Measurements from ENCODE around the gene TAF3.

Gene TAF3

GRCh38 chr10:7788639-7789286 lies 29.5 kb upstream of the TAF3 start:
- H3K4me1 ChIP-seq (ENCODE audit: low read length), result peaks cover 17% of the 10 kb centered on the region
- no peaks in the 10 kb centered on the region for H3K27me3 ChIP-seq (replicated peaks; ENCODE audit: insufficient read depth, low read length)
- peak overlapping the region; percentile 94 for H3K4me2 ChIP-seq (ENCODE audit: low read depth, low read length)
- peaks cover 26% of the 10 kb centered on the region for H4K20me1 ChIP-seq (ENCODE audit: insufficient read depth, low read length)
- no peaks in the 10 kb centered on the region for H3K9me2 ChIP-seq (replicated peaks; ENCODE audit: insufficient read depth, low read length)
- H3K36me3 ChIP-seq (replicated peaks; ENCODE audit: insufficient read depth, low read length), result no peaks in the 10 kb centered on the region; the same call in 1 of the 2 replicates
- peak overlapping the region; percentile 48 for H2AFZ ChIP-seq (ENCODE audit: low read length)
- H3K79me2 ChIP-seq (ENCODE audit: low read length), result peaks cover 99% of the 10 kb centered on the region
- H3F3A ChIP-seq (ENCODE audit: insufficient read depth, low read length), result no peaks in the 10 kb centered on the region
- TF ChIP-seq EZH2 (optimal IDR thresholded peaks at IDR 0.05; ENCODE audit: low read depth, low read length) (no peak), EZH2phosphoT487 (IDR thresholded peaks at IDR 0.05; ENCODE audit: low read length) (no peak), CTCF (IDR thresholded peaks at IDR 0.05; ENCODE audit: low read length) (no peak)
- H3K27ac ChIP-seq (ENCODE audit: low read length), result peak overlapping the region; percentile 46; the same call in 1 of the 2 replicates
- no peaks in the 10 kb centered on the region for H3K9me3 ChIP-seq (replicated peaks; ENCODE audit: insufficient read depth, low read length)
- peak; percentile 32 for DNase-seq
- H3K9ac ChIP-seq (ENCODE audit: low read length), result peak overlapping the region; percentile 82
- peak overlapping the region; percentile 90 for H3K4me3 ChIP-seq (ENCODE audit: low read length)

GRCh38 chr10:7789390-7789789 lies 28.9 kb upstream of the TAF3 start:
- DNase-seq, result no peak
- no peaks in the 10 kb centered on the region for H3F3A ChIP-seq (ENCODE audit: insufficient read depth, low read length)
- H3K79me2 ChIP-seq (ENCODE audit: low read length), result peaks cover 99% of the 10 kb centered on the region
- peaks cover 17% of the 10 kb centered on the region for H3K4me1 ChIP-seq (ENCODE audit: low read length)
- TF ChIP-seq EZH2phosphoT487 (IDR thresholded peaks at IDR 0.05; ENCODE audit: low read length) (no peak), CTCF (IDR thresholded peaks at IDR 0.05; ENCODE audit: low read length) (no peak), EZH2 (optimal IDR thresholded peaks at IDR 0.05; ENCODE audit: low read depth, low read length) (no peak)
- H3K27me3 ChIP-seq (replicated peaks; ENCODE audit: insufficient read depth, low read length), result no peaks in the 10 kb centered on the region
- peak overlapping the region; percentile 94 for H3K4me2 ChIP-seq (ENCODE audit: low read depth, low read length)
- no peaks in the 10 kb centered on the region; the same call in 1 of the 2 replicates for H3K36me3 ChIP-seq (replicated peaks; ENCODE audit: insufficient read depth, low read length)
- peak overlapping the region; percentile 90 for H3K4me3 ChIP-seq (ENCODE audit: low read length)
- H3K9ac ChIP-seq (ENCODE audit: low read length), result peak overlapping the region; percentile 82
- H2AFZ ChIP-seq (ENCODE audit: low read length), result no peak overlapping the region
- no peaks in the 10 kb centered on the region for H3K9me2 ChIP-seq (replicated peaks; ENCODE audit: insufficient read depth, low read length)
- no peaks in the 10 kb centered on the region for H3K9me3 ChIP-seq (replicated peaks; ENCODE audit: insufficient read depth, low read length)
- no peak overlapping the region for H3K27ac ChIP-seq (ENCODE audit: low read length)
- H4K20me1 ChIP-seq (ENCODE audit: insufficient read depth, low read length), result peaks cover 32% of the 10 kb centered on the region

GRCh38 chr10:7792541-7792940 lies 25.8 kb upstream of the TAF3 start:
- H3K9ac ChIP-seq (ENCODE audit: low read length), result no peak overlapping the region
- no peak for DNase-seq
- H2AFZ ChIP-seq (ENCODE audit: low read length), result no peak overlapping the region
- H3K79me2 ChIP-seq (ENCODE audit: low read length), result peaks cover 96% of the 10 kb centered on the region
- H3K9me3 ChIP-seq (replicated peaks; ENCODE audit: insufficient read depth, low read length), result no peaks in the 10 kb centered on the region
- H3K4me2 ChIP-seq (ENCODE audit: low read depth, low read length), result no peak overlapping the region
- no peaks in the 10 kb centered on the region for H3K9me2 ChIP-seq (replicated peaks; ENCODE audit: insufficient read depth, low read length)
- peaks cover 10% of the 10 kb centered on the region; the same call in 1 of the 2 replicates for H3K4me1 ChIP-seq (ENCODE audit: low read length)
- no peak overlapping the region for H3K27ac ChIP-seq (ENCODE audit: low read length)
- no peaks in the 10 kb centered on the region for H3K27me3 ChIP-seq (replicated peaks; ENCODE audit: insufficient read depth, low read length)
- no peak for TF ChIP-seq CTCF (IDR thresholded peaks at IDR 0.05; ENCODE audit: low read length)
- no peak for TF ChIP-seq EZH2 (optimal IDR thresholded peaks at IDR 0.05; ENCODE audit: low read depth, low read length)
- no peak for TF ChIP-seq EZH2phosphoT487 (IDR thresholded peaks at IDR 0.05; ENCODE audit: low read length)
- H3K36me3 ChIP-seq (replicated peaks; ENCODE audit: insufficient read depth, low read length), result no peaks in the 10 kb centered on the region; the same call in 1 of the 2 replicates
- peaks cover 45% of the 10 kb centered on the region for H4K20me1 ChIP-seq (ENCODE audit: insufficient read depth, low read length)
- H3K4me3 ChIP-seq (ENCODE audit: low read length), result no peak overlapping the region
- no peaks in the 10 kb centered on the region for H3F3A ChIP-seq (ENCODE audit: insufficient read depth, low read length)
